ENCODE data around the gene ZNF277.

ZNF277 gene

DNA sequence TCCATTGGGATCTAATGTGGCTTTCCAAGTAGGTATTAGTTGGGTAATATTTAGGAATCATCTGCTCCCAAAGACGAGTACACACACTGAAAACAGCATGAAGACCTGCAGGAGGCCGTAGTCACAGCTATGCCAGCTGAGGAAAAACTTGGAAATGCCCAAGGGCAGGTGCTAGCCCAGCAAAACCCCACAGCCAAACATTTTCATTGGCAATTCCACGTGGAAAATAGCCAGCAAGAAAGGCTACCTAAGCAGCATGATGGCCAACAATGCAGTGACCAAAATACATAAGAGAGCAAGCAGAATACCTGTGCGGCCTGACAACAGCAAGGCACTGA, 33.0 kb upstream of the ZNF277 start:
- TF ChIP-seq, protein P1, sequence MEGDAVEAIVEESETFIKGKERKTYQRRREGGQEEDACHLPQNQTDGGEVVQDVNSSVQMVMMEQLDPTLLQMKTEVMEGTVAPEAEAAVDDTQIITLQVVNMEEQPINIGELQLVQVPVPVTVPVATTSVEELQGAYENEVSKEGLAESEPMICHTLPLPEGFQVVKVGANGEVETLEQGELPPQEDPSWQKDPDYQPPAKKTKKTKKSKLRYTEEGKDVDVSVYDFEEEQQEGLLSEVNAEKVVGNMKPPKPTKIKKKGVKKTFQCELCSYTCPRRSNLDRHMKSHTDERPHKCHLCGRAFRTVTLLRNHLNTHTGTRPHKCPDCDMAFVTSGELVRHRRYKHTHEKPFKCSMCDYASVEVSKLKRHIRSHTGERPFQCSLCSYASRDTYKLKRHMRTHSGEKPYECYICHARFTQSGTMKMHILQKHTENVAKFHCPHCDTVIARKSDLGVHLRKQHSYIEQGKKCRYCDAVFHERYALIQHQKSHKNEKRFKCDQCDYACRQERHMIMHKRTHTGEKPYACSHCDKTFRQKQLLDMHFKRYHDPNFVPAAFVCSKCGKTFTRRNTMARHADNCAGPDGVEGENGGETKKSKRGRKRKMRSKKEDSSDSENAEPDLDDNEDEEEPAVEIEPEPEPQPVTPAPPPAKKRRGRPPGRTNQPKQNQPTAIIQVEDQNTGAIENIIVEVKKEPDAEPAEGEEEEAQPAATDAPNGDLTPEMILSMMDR (IDR thresholded peaks at IDR 0.05; ENCODE audit: low read length, missing control alignments) = no peak
- H3K4me3 ChIP-seq (replicated peaks; ENCODE audit: low read depth, low read length) = no peak overlapping the region
- DNase-seq (ENCODE audit: low read depth) = no peak

DNA sequence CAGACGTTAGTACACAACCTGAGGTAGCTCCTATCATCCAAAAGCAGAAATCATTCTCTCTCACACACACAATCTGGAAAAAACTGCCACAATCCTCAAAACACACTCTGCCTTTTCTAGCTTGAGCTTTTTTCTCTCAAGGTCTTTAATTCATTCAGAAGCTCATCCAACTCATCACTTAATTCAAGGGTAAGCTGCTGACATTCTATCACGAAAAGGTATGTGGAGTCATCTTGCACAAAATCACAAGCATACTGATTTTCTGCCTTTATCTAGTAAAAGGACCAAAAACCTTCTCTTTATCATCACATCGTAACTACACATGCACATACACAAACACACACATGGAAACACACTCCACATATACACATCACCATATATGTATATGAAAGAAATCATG, 32.3 kb upstream of the ZNF277 start:
- DNase-seq (ENCODE audit: low read depth) = no peak
- no peak overlapping the region for H3K4me3 ChIP-seq (replicated peaks; ENCODE audit: low read depth, low read length)
- TF ChIP-seq, protein P1 (IDR thresholded peaks at IDR 0.05; ENCODE audit: low read length, missing control alignments) = no peak

DNA sequence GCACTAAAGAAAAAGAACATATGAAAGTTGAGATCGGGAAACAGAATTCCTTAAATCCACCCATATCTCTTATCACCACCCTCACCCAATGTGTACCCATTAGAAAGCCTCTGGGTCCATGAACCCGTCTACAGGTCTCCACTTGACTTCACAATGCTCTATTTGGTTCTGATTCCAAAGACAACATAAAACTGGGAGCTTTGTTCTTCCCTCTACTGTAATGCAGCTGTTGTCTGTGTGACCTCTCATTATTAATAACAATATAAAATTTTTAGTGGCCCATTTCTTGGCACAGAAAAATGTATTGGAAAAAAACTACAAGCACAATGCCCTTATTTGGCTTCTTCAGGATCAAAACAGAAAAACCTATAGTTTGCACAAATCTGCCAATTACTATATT, 30.3 kb upstream of the ZNF277 start:
- no peak overlapping the region for H3K4me3 ChIP-seq (replicated peaks; ENCODE audit: low read depth, low read length)
- TF ChIP-seq, protein P1 (IDR thresholded peaks at IDR 0.05; ENCODE audit: low read length, missing control alignments) = no peak
- no peak for DNase-seq (ENCODE audit: low read depth)

DNA sequence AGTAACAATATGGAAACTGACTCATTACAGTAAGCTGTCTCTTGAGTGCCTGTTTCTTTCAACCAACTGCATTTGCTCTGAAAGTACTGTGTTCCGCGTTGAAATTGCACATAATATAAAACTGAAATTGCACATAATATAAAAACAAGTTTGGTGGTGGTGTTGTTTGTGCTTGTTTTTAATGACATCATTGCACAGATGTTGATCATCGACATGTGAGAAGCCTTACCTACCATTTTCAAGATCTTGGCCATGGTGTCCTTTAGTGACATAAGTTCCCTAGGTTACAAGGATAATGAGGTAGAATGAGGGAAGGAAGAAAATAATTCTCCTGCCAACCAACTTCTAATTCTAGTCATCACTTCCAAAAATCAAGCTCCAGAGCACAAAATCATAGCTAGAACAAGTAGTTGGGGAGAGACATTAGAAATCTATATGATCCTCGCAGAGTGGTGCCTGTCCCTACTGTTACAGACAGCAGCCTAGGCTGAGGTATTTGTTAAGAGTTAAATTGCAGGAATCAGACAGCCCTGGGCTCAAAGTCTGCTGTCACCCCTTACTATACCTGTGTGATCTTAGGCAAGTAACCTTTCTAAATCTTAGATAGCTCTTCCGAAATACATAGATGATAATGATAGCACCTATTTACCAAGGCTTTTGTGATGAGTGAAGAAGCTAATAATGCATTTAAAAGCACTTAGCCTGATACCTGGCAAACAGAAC, 29.6 kb upstream of the ZNF277 start:
- no peak for DNase-seq (ENCODE audit: low read depth)

DNA sequence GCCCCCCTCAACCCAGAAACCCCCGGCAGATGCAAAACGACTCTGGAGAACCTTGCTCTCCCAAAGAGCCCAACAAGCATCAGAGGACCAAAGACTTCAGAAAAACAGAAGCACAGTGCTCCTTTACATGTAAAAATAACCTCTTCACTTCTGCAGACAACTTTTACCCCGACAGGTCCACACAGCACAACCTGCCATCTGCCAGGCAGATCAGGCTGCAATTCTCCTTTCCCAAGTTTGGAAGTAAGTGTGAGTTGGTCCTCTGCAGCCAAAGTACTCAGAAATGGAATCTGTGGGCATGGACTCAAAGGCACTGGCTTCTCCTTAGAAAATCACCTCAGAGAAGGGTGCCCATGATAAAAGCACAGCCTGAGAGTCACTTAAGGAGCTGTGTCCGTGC, 26.3 kb upstream of the ZNF277 start:
- TF ChIP-seq, protein P1 (IDR thresholded peaks at IDR 0.05; ENCODE audit: low read length, missing control alignments) = no peak
- no peak for DNase-seq (ENCODE audit: low read depth)
- no peak overlapping the region for H3K4me3 ChIP-seq (replicated peaks; ENCODE audit: low read depth, low read length)

More for the DNA sequence above, 29.6 kb upstream of the ZNF277 start:
- H3K4me3 ChIP-seq (replicated peaks; ENCODE audit: low read depth, low read length) = no peak overlapping the region
- TF ChIP-seq, protein P1 (IDR thresholded peaks at IDR 0.05; ENCODE audit: low read length, missing control alignments) = no peak

DNA sequence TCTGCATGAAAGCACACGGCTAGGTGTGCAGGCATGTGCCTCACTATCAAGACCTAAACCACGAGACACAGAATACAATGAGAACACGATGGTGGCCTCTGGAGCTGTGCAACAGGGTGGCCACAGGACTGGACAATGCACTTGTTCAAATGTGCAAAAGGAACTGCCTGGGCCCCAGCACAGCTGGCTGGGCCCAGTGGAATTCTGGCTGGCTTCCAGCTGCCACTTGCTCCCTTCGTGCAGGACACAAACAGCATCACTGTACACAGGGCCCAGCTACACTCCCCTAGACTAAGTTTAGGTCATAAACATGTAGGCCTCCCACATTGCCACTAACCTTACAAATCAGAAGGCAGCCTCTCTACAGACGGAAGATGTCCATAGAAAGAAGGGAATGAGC, 23.7 kb upstream of the ZNF277 start:
- H3K4me3 ChIP-seq (replicated peaks; ENCODE audit: low read depth, low read length) = no peak overlapping the region
- no peak for DNase-seq (ENCODE audit: low read depth)
- TF ChIP-seq, protein P1 (IDR thresholded peaks at IDR 0.05; ENCODE audit: low read length, missing control alignments) = no peak

DNA sequence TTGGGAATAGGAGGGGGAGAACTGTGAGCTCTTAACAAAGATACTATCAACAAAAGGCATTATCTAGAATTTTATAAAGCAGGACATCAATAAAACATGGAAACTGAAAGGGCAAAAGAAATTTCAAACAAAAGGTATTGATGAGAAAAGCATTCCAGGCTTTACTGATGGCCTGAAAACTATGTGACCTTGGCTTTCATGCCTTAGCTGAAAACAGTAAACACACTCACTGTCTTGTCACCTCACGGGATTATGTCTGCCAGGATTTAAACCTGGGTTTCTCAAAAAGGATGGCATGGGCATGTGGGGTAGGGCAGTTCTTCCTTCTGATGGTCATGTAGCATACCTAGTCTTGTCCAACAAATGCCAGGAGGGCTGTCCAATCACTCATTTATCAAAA, 23.2 kb upstream of the ZNF277 start:
- no peak for DNase-seq (ENCODE audit: low read depth)
- TF ChIP-seq, protein P1 (IDR thresholded peaks at IDR 0.05; ENCODE audit: low read length, missing control alignments) = no peak
- no peak overlapping the region for H3K4me3 ChIP-seq (replicated peaks; ENCODE audit: low read depth, low read length)

Data from fibroblast of pulmonary artery (primary cell).